HUDEP-2 (cell line): ENCODE measurements around the gene SLFN13.
"Not testable (repeated sequence)": the region's sequence is repeated elsewhere in the genome, so short reads cannot be mapped to it uniquely, and the experiment has no call there.

ENCODE experiments used
- DNase-seq, 76 experiments: peaks; one replicate each; lab custom pipeline; 2025; ENCODE audit not compliant: unreplicated experiment in 76 of 76; lab: John Stamatoyannopoulos, UW

SLFN13 gene

GRCh38 chr17:35433075-35433894, 15.3 kb downstream of the SLFN13 start:
- peak in 22 of 76 experiments; percentile 4 to 49 (median 22) for DNase-seq

- peak in 11 of 76 experiments; percentile 1 to 45 (median 13) for DNase-seq
Measured at GRCh38 chr17:35432176-35433074, 16.1 kb downstream of the SLFN13 start, which contains the start of gene SLFN12. Gene SLFN12, minus strand, starts transcription at chr17:35432500. Its CDS starts 9,472 bp downstream, at chr17:35423028.

- DNase-seq, result no peak
Measured at GRCh38 chr17:35429702-35430101, 18.9 kb downstream of the SLFN13 start.

GRCh38 chr17:35428229-35428628, 20.3 kb downstream of the SLFN13 start:
- DNase-seq, result no peak

- DNase-seq, result no peak
Measured at GRCh38 chr17:35423761-35424160, 24.8 kb downstream of the SLFN13 start.

GRCh38 chr17:35421069-35421468, 27.5 kb downstream of the SLFN13 start:
- DNase-seq, result not testable (repeated sequence)

- no peak for DNase-seq
Measured at GRCh38 chr17:35416659-35417058, 31.9 kb downstream of the SLFN13 start.

GRCh38 chr17:35414707-35415106, 33.9 kb downstream of the SLFN13 start:
- DNase-seq, result not testable (repeated sequence)

- DNase-seq, result no peak
Measured at GRCh38 chr17:35414247-35414646, 34.3 kb downstream of the SLFN13 start.

GRCh38 chr17:35407531-35407930, 41.0 kb downstream of the SLFN13 start:
- DNase-seq, result no peak

- DNase-seq, result no peak
Measured at GRCh38 chr17:35406568-35406967, 42.0 kb downstream of the SLFN13 start.

GRCh38 chr17:35404360-35404759, 44.2 kb downstream of the SLFN13 start:
- DNase-seq, result no peak

GRCh38 chr17:35393783-35394182, 54.8 kb downstream of the SLFN13 start:
- not testable (repeated sequence) for DNase-seq

- no peak for DNase-seq
Measured at GRCh38 chr17:35390663-35391062, 57.9 kb downstream of the SLFN13 start.

- DNase-seq, result no peak
Measured at GRCh38 chr17:35390156-35390555, 58.4 kb downstream of the SLFN13 start.

- DNase-seq, result no peak
Measured at GRCh38 chr17:35387496-35387895, 61.1 kb downstream of the SLFN13 start.
